GM18511 (cell line): ENCODE results near the gene PUS7L.

Experiments used
- ATAC-seq: cut with Tn5 transposase; IDR thresholded peaks from one replicate; pipeline ENCODE4 v1.9.1; 2021; ENCODE audit warnings: mild to moderate bottlenecking, moderate library complexity; ENCODE audit not compliant: unreplicated experiment

PUS7L gene

DNA sequence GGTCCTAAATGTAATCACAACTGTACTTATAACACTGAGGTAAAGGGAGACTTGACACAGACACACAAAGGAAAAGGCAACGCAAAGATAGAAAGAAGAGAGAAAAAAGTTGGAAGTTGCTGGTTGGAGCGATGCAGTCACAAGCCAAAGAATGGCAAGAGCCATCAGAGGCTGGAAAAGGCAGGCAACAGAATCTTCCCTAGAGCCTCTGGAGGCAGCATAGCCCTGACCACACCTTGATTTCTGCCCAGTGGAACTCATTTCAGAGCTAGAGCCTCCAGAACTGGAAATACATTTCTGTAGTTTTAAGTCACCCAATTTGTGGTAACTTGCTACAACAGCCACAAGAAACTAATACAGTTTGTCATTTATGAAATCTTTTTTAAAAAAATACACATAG, 89.2 kb downstream of the PUS7L start:
- ATAC-seq: no peak
